NOMO-1 (cell line): Measurements from ENCODE around the gene ASAP3.

Experiments used
- DNase-seq, 2 experiments: peaks; one replicate each; lab custom pipeline; 2025; ENCODE audit not compliant: unreplicated experiment in 2 of 2; lab: John Stamatoyannopoulos, UW

ASAP3 gene

GRCh38 chr1:23478896-23479665 is 4.9 kb downstream of the ASAP3 start:
- no peak for DNase-seq

GRCh38 chr1:23477359-23478144 is 6.4 kb downstream of the ASAP3 start:
- no peak for DNase-seq

GRCh38 chr1:23475641-23476040 is 8.3 kb downstream of the ASAP3 start:
- no peak for DNase-seq

GRCh38 chr1:23475134-23475628 is 8.8 kb downstream of the ASAP3 start:
- DNase-seq = no peak

GRCh38 chr1:23473037-23473800 is 10.8 kb downstream of the ASAP3 start:
- no peak for DNase-seq

- no peak for DNase-seq
These were observed 11.5 kb downstream of the ASAP3 start for GRCh38 chr1:23472351-23473036.

GRCh38 chr1:23471473-23472075 is 12.4 kb downstream of the ASAP3 start:
- DNase-seq = no peak

- DNase-seq = no peak
These were observed 13.5 kb downstream of the ASAP3 start for GRCh38 chr1:23470282-23471070.

GRCh38 chr1:23469372-23469982 is 14.5 kb downstream of the ASAP3 start:
- no peak for DNase-seq

GRCh38 chr1:23466423-23466989 is 17.5 kb downstream of the ASAP3 start:
- no peak for DNase-seq

- DNase-seq = no peak
These were observed 20.7 kb downstream of the ASAP3 start for GRCh38 chr1:23463286-23463685.

GRCh38 chr1:23462766-23463165 is 21.2 kb downstream of the ASAP3 start:
- no peak for DNase-seq

- DNase-seq = no peak
These were observed 22.9 kb downstream of the ASAP3 start for GRCh38 chr1:23461050-23461449.

GRCh38 chr1:23460519-23460918 is 23.5 kb downstream of the ASAP3 start:
- DNase-seq = no peak

- no peak for DNase-seq
These were observed 24.6 kb downstream of the ASAP3 start for GRCh38 chr1:23459338-23459757.

- no peak for DNase-seq
These were observed 27.8 kb downstream of the ASAP3 start for GRCh38 chr1:23456226-23456625.

- no peak for DNase-seq
These were observed 30.5 kb downstream of the ASAP3 start for GRCh38 chr1:23453455-23454000.

- no peak for DNase-seq
These were observed 32.0 kb downstream of the ASAP3 start for GRCh38 chr1:23452011-23452411.
